Fibroblast of pulmonary artery (primary cell): ENCODE data around the gene INO80B.
"Not testable (repeated sequence)": the region's sequence is repeated elsewhere in the genome, so short reads cannot be mapped to it uniquely, and the experiment has no call there.

ENCODE experiments used
- DNase-seq: peaks from one replicate; pipeline ENCODE4 v3.0.0-alpha.2; 2010; ENCODE audit warnings: low read depth
- H3K4me3 ChIP-seq: replicated peaks from 2 replicates; pipeline ENCODE4 v1.5.1; 2011; ENCODE audit warnings: low read depth, mild to moderate bottlenecking, control low read depth, low read length, moderate library complexity
- CTCF ChIP-seq: IDR thresholded peaks from 2 replicates; pipeline ENCODE4 v1.5.1; 2011; ENCODE audit warnings: mild to moderate bottlenecking, control low read depth, low read length, inconsistent platforms; ENCODE audit errors: missing control alignments

Gene INO80B

GRCh38 chr2:74464406-74464805 lies 9.5 kb downstream of the INO80B start:
- no peak for TF ChIP-seq CTCF
- no peak for DNase-seq
- H3K4me3 ChIP-seq: peak overlapping the region; percentile 80

- not testable (repeated sequence) for H3K4me3 ChIP-seq
Measured at GRCh38 chr2:74470742-74471141, 15.9 kb downstream of the INO80B start.

GRCh38 chr2:74471332-74472065 lies 16.6 kb downstream of the INO80B start:
- no peak for TF ChIP-seq CTCF
- DNase-seq: no peak
- peak overlapping the region; percentile 66 for H3K4me3 ChIP-seq

More at GRCh38 chr2:74470742-74471141, 15.9 kb downstream of the INO80B start:
- DNase-seq: not testable (repeated sequence)

- no peak for TF ChIP-seq CTCF
- H3K4me3 ChIP-seq: peak within 1 kb of the TSS; percentile 66
- DNase-seq: peak; percentile 96
Measured at GRCh38 chr2:74472086-74472944, 17.4 kb downstream of the INO80B start, which contains the start of gene MRPL53. MRPL53 (minus strand) TSS chr2:74472680; CDS start chr2:74472660, 20 bp downstream.

- H3K4me3 ChIP-seq: peak overlapping the region; percentile 66
- no peak for TF ChIP-seq CTCF
- no peak for DNase-seq
Measured at GRCh38 chr2:74472945-74473258, 18.0 kb downstream of the INO80B start.

- no peak overlapping the region for H3K4me3 ChIP-seq
- DNase-seq: no peak
- no peak for TF ChIP-seq CTCF
Measured at GRCh38 chr2:74474481-74474880, 19.6 kb downstream of the INO80B start.

GRCh38 chr2:74474899-74475298 lies 20.0 kb downstream of the INO80B start:
- H3K4me3 ChIP-seq: no peak overlapping the region
- no peak for DNase-seq
- peak; percentile 38 for TF ChIP-seq CTCF
